ENCODE data around the gene PIGT. TPM values are rescaled to one million over a fixed set of nuclear protein-coding genes. Genes with fewer than 3 reads are reported as not detected.

Gene PIGT
- 82.5 to 106 TPM (median 104 TPM) in 5 replicates for total RNA-seq (2022; extraction: Qiagen RNA extraction)

GRCh38 chr20:45415822-45416637, at the start of gene PIGT:
PIGT (plus strand) TSS chr20:45416141; CDS start chr20:45416157, 16 bp downstream.

GRCh38 chr20:45378191-45378590, 37.8 kb upstream of the PIGT start, which contains the start of gene TP53TG5:
TP53TG5 (minus strand) TSS chr20:45378325; CDS start chr20:45378236, 89 bp downstream.

GRCh38 chr20:45407783-45408645, 7.9 kb upstream of the PIGT start, which contains the start of gene DBNDD2:
DBNDD2 (plus strand) TSS chr20:45408289; CDS start chr20:45408468, 179 bp downstream.

GRCh38 chr20:45469336-45470261, 53.7 kb downstream of the PIGT start, which contains the start of gene WFDC2:
WFDC2 (plus strand) TSS chr20:45469753; CDS start chr20:45469782, 29 bp downstream.

Other genes starting within 250 kb of the PIGT start
- 1.9 to 4.3 TPM (median 2.3 TPM) in 5 replicates for gene PI3, start 241.2 kb upstream of the PIGT start, total RNA-seq (2022; extraction: Qiagen RNA extraction)
- 0.05 TPM in 1 of 5 replicates, not detected in the others for gene SEMG1, start 209.1 kb upstream of the PIGT start, total RNA-seq (2022; extraction: Qiagen RNA extraction)
- not detected in 5 replicates for gene SEMG2, start 194.8 kb upstream of the PIGT start, total RNA-seq (2022; extraction: Qiagen RNA extraction)
- gene SLPI, start 161.6 kb upstream of the PIGT start, total RNA-seq (2022; extraction: Qiagen RNA extraction), result 7.6 to 12.8 TPM (median 11.3 TPM) in 5 replicates
- not detected in 5 replicates for gene RBPJL, start 109.3 kb upstream of the PIGT start, total RNA-seq (2022; extraction: Qiagen RNA extraction)
- 0.03 to 0.14 TPM (median 0.07 TPM) in 5 replicates for gene MATN4, start 107.8 kb upstream of the PIGT start, total RNA-seq (2022; extraction: Qiagen RNA extraction)
- gene SDC4, start 67.7 kb upstream of the PIGT start, total RNA-seq (2022; extraction: Qiagen RNA extraction), result 88.5 to 111 TPM (median 102 TPM) in 5 replicates
- 22.2 to 30.5 TPM (median 28.6 TPM) in 5 replicates for gene SYS1, start 53.0 kb upstream of the PIGT start, total RNA-seq (2022; extraction: Qiagen RNA extraction)
- not detected in 5 replicates for gene TP53TG5, start 37.8 kb upstream of the PIGT start, total RNA-seq (2022; extraction: Qiagen RNA extraction)
- 21.7 to 26.4 TPM (median 23.8 TPM) in 5 replicates for gene DBNDD2, start 7.9 kb upstream of the PIGT start, total RNA-seq (2022; extraction: Qiagen RNA extraction)
- 0.18 TPM in 1 of 5 replicates, not detected in the others for gene WFDC2, start 53.6 kb downstream of the PIGT start, total RNA-seq (2022; extraction: Qiagen RNA extraction)
- gene SPINT3, start 99.5 kb downstream of the PIGT start, total RNA-seq (2022; extraction: Qiagen RNA extraction), result not detected in 5 replicates
- not detected in 5 replicates for gene WFDC6, start 123.3 kb downstream of the PIGT start, total RNA-seq (2022; extraction: Qiagen RNA extraction)
- gene EPPIN, start 131.3 kb downstream of the PIGT start, total RNA-seq (2022; extraction: Qiagen RNA extraction), result not detected in 5 replicates
- gene WFDC8, start 163.1 kb downstream of the PIGT start, total RNA-seq (2022; extraction: Qiagen RNA extraction), result not detected in 5 replicates
- gene WFDC10A, start 213.6 kb downstream of the PIGT start, total RNA-seq (2022; extraction: Qiagen RNA extraction), result not detected in 5 replicates
- gene WFDC9, start 215.1 kb downstream of the PIGT start, total RNA-seq (2022; extraction: Qiagen RNA extraction), result not detected in 5 replicates